H1 (cell line): Measurements from ENCODE around the gene COL27A1. TPM values are rescaled to one million over a fixed set of nuclear protein-coding genes. Genes with fewer than 3 reads are reported as not detected.

Source experiments
- CTCF ChIA-PET: fragments of 300-600 bp; sonication (Branson Sonifier 250); formaldehyde crosslinking; loops from one replicate; lab custom pipeline; 2021; ENCODE audit not compliant: partially characterized antibody; lab: Charles Lee
- POLR2A ChIA-PET: fragments of 300-600 bp; sonication (Branson Sonifier 250); formaldehyde crosslinking; loops from one replicate; lab custom pipeline; 2021; ENCODE audit warnings: inconsistent platforms; ENCODE audit not compliant: partially characterized antibody; lab: Charles Lee
- DNase-seq, 2 experiments: peaks; one replicate each; pipeline versions ENCODE4 v3.0.0 to v3.0.0-alpha.2; 2010 to 2022; ENCODE audit warnings: low spot score in 2 of 2, low read depth in 1 of 2, mixed read lengths in 1 of 2
- FAIRE-seq: peaks from 2 replicates; lab custom pipeline; 2011; peaks lifted over from hg19 to GRCh38; lab: Jason Lieb, UNC
- H2AFZ ChIP-seq: 2 replicates; pipeline ENCODE4 v1.8.1; 2012; ENCODE audit warnings: low read length, inconsistent platforms
- H2AK5ac ChIP-seq: 2 replicates; pipeline ENCODE4 v1.6.1; 2013; ENCODE audit warnings: low read depth, low read length
- H2BK120ac ChIP-seq: replicated peaks from 2 replicates; pipeline ENCODE3; 2013; ENCODE audit warnings: low read depth, low read length, inconsistent platforms
- H2BK12ac ChIP-seq: 2 replicates; pipeline ENCODE4 v1.6.1; 2013; ENCODE audit warnings: low read depth, low read length
- H2BK15ac ChIP-seq: 2 replicates; pipeline ENCODE4 v1.6.1; 2013; ENCODE audit warnings: low read length
- H2BK20ac ChIP-seq: 2 replicates; pipeline ENCODE4 v1.6.1; 2013; ENCODE audit warnings: low read length
- H2BK5ac ChIP-seq: 2 replicates; pipeline ENCODE4 v1.6.1; 2013; ENCODE audit warnings: low read depth, low read length
- H3K14ac ChIP-seq: 2 replicates; pipeline ENCODE4 v1.6.1; 2013; ENCODE audit warnings: inconsistent platforms; ENCODE audit not compliant: insufficient read length
- H3K18ac ChIP-seq: 2 replicates; pipeline ENCODE4 v1.6.1; 2013; ENCODE audit warnings: low read length; ENCODE audit errors: extremely low read depth
- H3K23ac ChIP-seq: 2 replicates; pipeline ENCODE4 v1.6.1; 2013; ENCODE audit warnings: inconsistent platforms; ENCODE audit not compliant: insufficient read length
- H3K23me2 ChIP-seq: 2 replicates; pipeline ENCODE4 v1.6.1; 2013; ENCODE audit warnings: low read depth, low read length
- H3K27ac ChIP-seq: 2 replicates; pipeline ENCODE4 v1.6.1; 2011; ENCODE audit warnings: low read depth, low read length, inconsistent platforms
- H3K27me3 ChIP-seq, 4 experiments: replicated peaks in 1 of 4; 1 replicate in 1 of 4; 2 replicates in 3 of 4; pipeline versions ENCODE4 v1.6.1 to v1.8.1; 2011 to 2013; ENCODE audit warnings: low read length in 3 of 4, mild to moderate bottlenecking in 3 of 4, inconsistent platforms in 2 of 4, mixed read lengths in 2 of 4, moderate library complexity in 1 of 4; ENCODE audit not compliant: control insufficient read depth in 3 of 4, insufficient read depth in 3 of 4; ENCODE audit errors: extremely low read depth in 1 of 4
- H3K36me3 ChIP-seq, 4 experiments: 2 replicates each; pipeline versions ENCODE4 v1.6.1 to v1.8.1; 2011 to 2013; ENCODE audit warnings: mild to moderate bottlenecking in 4 of 4, low read length in 3 of 4, moderate library complexity in 2 of 4, control low read depth in 1 of 4, inconsistent platforms in 1 of 4; ENCODE audit not compliant: insufficient read depth in 4 of 4, control insufficient read depth in 2 of 4
- H3K4ac ChIP-seq: replicated peaks from 2 replicates; pipeline ENCODE3; 2013; ENCODE audit warnings: low read length, low read depth, mixed read lengths, inconsistent platforms; ENCODE audit not compliant: insufficient read length
- H3K4me1 ChIP-seq, 4 experiments: replicated peaks in 1 of 4; 1 replicate in 1 of 4; 2 replicates in 3 of 4; pipeline versions ENCODE4 v1.6.1 to v1.8.1; 2011 to 2013; ENCODE audit warnings: low read length in 3 of 4, inconsistent platforms in 2 of 4, mixed read lengths in 1 of 4; ENCODE audit not compliant: insufficient read depth in 4 of 4, control insufficient read depth in 3 of 4
- H3K4me2 ChIP-seq, 2 experiments: 2 replicates each; pipeline versions ENCODE4 v1.6.1 to v1.8.1; 2011 to 2013; ENCODE audit warnings: low read depth in 2 of 2, low read length in 2 of 2, control low read depth in 1 of 2, inconsistent platforms in 1 of 2, mild to moderate bottlenecking in 1 of 2; ENCODE audit not compliant: insufficient read depth in 1 of 2
- H3K4me3 ChIP-seq, 4 experiments: fragments of 200-600, 300-600 bp in 1 of 4; sonication (generic), shearing (Covaris generic), sonication (Bioruptor Twin) in 1 of 4; 2 replicates each; pipeline versions ENCODE4 v1.5.1 to v1.8.1; 2011 to 2016; ENCODE audit warnings: low read length in 4 of 4, low read depth in 3 of 4, control low read depth in 2 of 4, inconsistent platforms in 2 of 4, mild to moderate bottlenecking in 2 of 4, mixed read lengths in 1 of 4, moderate library complexity in 1 of 4; ENCODE audit not compliant: insufficient read depth in 2 of 4; ENCODE audit errors: extremely low read depth in 1 of 4
- H3K56ac ChIP-seq: replicated peaks from 2 replicates; pipeline ENCODE3; 2013; ENCODE audit warnings: low read depth, mild to moderate bottlenecking, mixed read lengths, low read length, inconsistent platforms; ENCODE audit not compliant: insufficient read length
- H3K79me1 ChIP-seq: 2 replicates; pipeline ENCODE4 v1.6.1; 2013; ENCODE audit warnings: low read depth, low read length, control low read depth
- H3K79me2 ChIP-seq, 2 experiments: 2 replicates each; pipeline versions ENCODE4 v1.6.1 to v1.8.1; 2012 to 2013; ENCODE audit warnings: low read length in 2 of 2, mild to moderate bottlenecking in 2 of 2, inconsistent platforms in 1 of 2; ENCODE audit not compliant: insufficient read depth in 2 of 2, control insufficient read depth in 1 of 2
- H3K9ac ChIP-seq, 4 experiments: replicated peaks in 1 of 4; 1 replicate in 1 of 4; 2 replicates in 3 of 4; pipeline versions ENCODE4 v1.6.1 to v1.8.1; 2011 to 2013; ENCODE audit warnings: low read depth in 3 of 4, low read length in 3 of 4, control low read depth in 2 of 4, mild to moderate bottlenecking in 2 of 4, moderate library complexity in 2 of 4, inconsistent platforms in 1 of 4; ENCODE audit errors: extremely low read depth in 1 of 4
- H3K9me3 ChIP-seq, 2 experiments: 2 replicates each; pipeline versions ENCODE4 v1.6.1 to v1.8.1; 2012 to 2013; ENCODE audit warnings: mild to moderate bottlenecking in 2 of 2, moderate library complexity in 2 of 2, control low read depth in 1 of 2, inconsistent platforms in 1 of 2, low read depth in 1 of 2, low read length in 1 of 2, mixed read lengths in 1 of 2; ENCODE audit not compliant: insufficient read depth in 2 of 2
- H4K20me1 ChIP-seq, 2 experiments: replicated peaks in 1 of 2; 2 replicates each; pipeline versions ENCODE3 to v1.8.1; 2011 to 2013; ENCODE audit warnings: inconsistent platforms in 2 of 2, low read length in 2 of 2, mild to moderate bottlenecking in 1 of 2; ENCODE audit not compliant: insufficient read depth in 2 of 2, control insufficient read depth in 1 of 2
- H4K5ac ChIP-seq: 2 replicates; pipeline ENCODE4 v1.6.1; 2013; ENCODE audit warnings: low read length, low read depth, mixed read lengths, inconsistent platforms; ENCODE audit not compliant: insufficient read length
- H4K8ac ChIP-seq: 2 replicates; pipeline ENCODE4 v1.8.0; 2013; ENCODE audit warnings: mild to moderate bottlenecking, moderate library complexity, low read length, inconsistent platforms; ENCODE audit not compliant: insufficient read depth; ENCODE audit errors: extremely low read depth
- H4K91ac ChIP-seq: replicated peaks from 2 replicates; pipeline ENCODE3; 2013; ENCODE audit warnings: low read length, mixed read lengths, inconsistent platforms; ENCODE audit not compliant: insufficient read length
- BACH1 ChIP-seq: IDR thresholded peaks from 2 replicates; pipeline ENCODE4 v1.6.1; 2012; ENCODE audit warnings: low read length, improper control_type of control experiment
- BCL11A ChIP-seq, 2 experiments: IDR thresholded peaks; one replicate each; pipeline ENCODE4 v1.6.1; 2011; ENCODE audit warnings: low read depth in 2 of 2, low read length in 2 of 2, mild to moderate bottlenecking in 2 of 2
- BRCA1 ChIP-seq: IDR thresholded peaks from 2 replicates; pipeline ENCODE4 v1.6.1; 2012; ENCODE audit warnings: low read depth, low read length, improper control_type of control experiment
- CEBPB ChIP-seq: IDR thresholded peaks from 2 replicates; pipeline ENCODE4 v1.6.1; 2012; ENCODE audit warnings: low read depth, low read length
- E2F6 ChIP-seq: IDR thresholded peaks from 2 replicates; pipeline ENCODE4 v1.6.1; 2012; ENCODE audit warnings: inconsistent platforms
- EZH2 ChIP-seq: fragments of 200-600 bp; sonication (generic); IDR thresholded peaks from 2 replicates; pipeline ENCODE4 v1.7.1; 2012; ENCODE audit warnings: low read depth, mild to moderate bottlenecking, moderate library complexity, low read length, inconsistent platforms; ENCODE audit not compliant: severe bottlenecking
- GTF2F1 ChIP-seq: IDR thresholded peaks from 2 replicates; pipeline ENCODE4 v1.6.1; 2012; ENCODE audit warnings: low read depth, low read length, improper control_type of control experiment, borderline replicate concordance
- KDM5A ChIP-seq: fragments of 200-600 bp; IDR thresholded peaks from 2 replicates; pipeline ENCODE4 v1.7.1; 2012; ENCODE audit warnings: mild to moderate bottlenecking, low read length, inconsistent platforms, mixed read lengths
- SAP30 ChIP-seq: fragments of 300-600 bp; sonication (generic); IDR thresholded peaks from 2 replicates; pipeline ENCODE4 v1.7.1; 2012; ENCODE audit warnings: low read length, moderate library complexity, mild to moderate bottlenecking, inconsistent platforms; ENCODE audit not compliant: insufficient read depth, insufficient replicate concordance
- SIN3A ChIP-seq, 2 experiments: IDR thresholded peaks in 1 of 2; conservative IDR thresholded peaks in 1 of 2; 2 replicates each; pipeline ENCODE4 v1.6.1; 2011 to 2012; ENCODE audit warnings: low read length in 2 of 2, improper control_type of control experiment in 1 of 2, low read depth in 1 of 2, mild to moderate bottlenecking in 1 of 2
- SIX5 ChIP-seq: IDR thresholded peaks from 2 replicates; pipeline ENCODE4 v1.6.1; 2011; ENCODE audit warnings: mild to moderate bottlenecking, low read depth, low read length
- TCF12 ChIP-seq: IDR thresholded peaks from 2 replicates; pipeline ENCODE4 v1.6.1; 2011; ENCODE audit warnings: low read depth, mild to moderate bottlenecking, low read length
- WGBS, 2 experiments: shearing (Covaris generic) in 1 of 2; methylation state at CpG; one replicate each; pipeline versions ENCODE4 v1.1.6 to v1.1.7; 2013 to 2015; ENCODE audit warnings: low lambda C conversion rate in 2 of 2, mixed read lengths in 2 of 2, inconsistent platforms in 1 of 2, low coverage in 1 of 2, missing lambda C conversion rate in 1 of 2; ENCODE audit not compliant: insufficient replicate concordance in 2 of 2, insufficient coverage in 1 of 2, insufficient read length in 1 of 2; ENCODE audit errors: extremely low coverage in 1 of 2, missing lambda C conversion rate in 1 of 2; 5-methylcytosine and 5-hydroxymethylcytosine counted together
- polyA plus RNA-seq, 7 experiments: library from polyadenylated mRNA; depleted of rRNA in 3 of 7; stranded (reverse) in 5 of 7; unstranded in 2 of 7; fragments of >200 nt in 5 of 7; fragments of 200-250 nt in 2 of 7; gene quantifications; 1 replicate in 5 of 7; 2 replicates in 1 of 7; 4 replicates in 1 of 7; pipeline versions ENCODE4 v1.2.1 to v1.2.3, GENCODE V29; 2011 to 2013; ENCODE audit warnings: missing spikeins in 2 of 7, mixed read lengths in 2 of 7
- total RNA-seq: library from RNA; stranded (reverse); fragmentation: NEBNext Ultra II Directional; extraction: Animal tissue kit (Norgen Biotek cat#: 25700); gene quantifications from 2 replicates; pipeline ENCODE4 v1.2.1, GENCODE V29; 2021

The COL27A1 gene
- total and polyA plus RNA-seq, 2 of the 8 experiments (the other 6 are each of a cell fraction or from before 2014, with no cell fraction given), result 15.1 to 22.8 TPM

- peaks cover 0 to 1% of the 10 kb centered on the region in 2 experiments for H4K20me1 ChIP-seq
- H3K23ac ChIP-seq, result no peak overlapping the region
- no peak overlapping the region for H4K8ac ChIP-seq
- H3K4me2 ChIP-seq, result no peak overlapping the region
- H4K91ac ChIP-seq, result no peak overlapping the region
- no peak overlapping the region for H2BK120ac ChIP-seq
- H3K4me3 ChIP-seq, result no peak overlapping the region
- no peak overlapping the region for H3K27ac ChIP-seq
- H3K9ac ChIP-seq, result no peak overlapping the region
- no peaks in the 10 kb centered on the region for H3K27me3 ChIP-seq
- H3K79me1 ChIP-seq, result no peaks in the 10 kb centered on the region
- no peak overlapping the region for H2BK15ac ChIP-seq
- CTCF ChIA-PET, result interaction anchor here (1.1 to 2.7 kb wide), 5 partner anchors 25 to 109 kb away, joined by 3 to 9 read pairs (median 4); no protein-coding TSS in a partner anchor
- no peak overlapping the region for H2AFZ ChIP-seq
- DNase-seq (no peak), FAIRE-seq (no peak)
- no peak overlapping the region for H2BK5ac ChIP-seq
- H3K4ac ChIP-seq, result no peak overlapping the region
- H3K79me2 ChIP-seq, result no peaks in the 10 kb centered on the region
- no peaks in the 10 kb centered on the region for H3K9me3 ChIP-seq
- WGBS, 2 experiments, result 91% methylated on average over 9 of the region's 9 CpGs; no CpG with 5 or more reads in 1 of the 2 experiments
- POLR2A ChIA-PET, result interaction anchor here (0.7 kb wide), 2 partner anchors 16 to 40 kb away, joined by 3 to 4 read pairs; no protein-coding TSS in a partner anchor
- no peak overlapping the region for H4K5ac ChIP-seq
- H2BK12ac ChIP-seq, result no peak overlapping the region
- 0 out of 2 replicates have a peak, but pooled peaks cover 2% of the 10 kb centered on the region for H3K23me2 ChIP-seq
- H3K36me3 ChIP-seq, result no peaks in the 10 kb centered on the region; a peak in 1 of 8 replicates
- no peak overlapping the region for H3K56ac ChIP-seq
- no peak overlapping the region for H3K18ac ChIP-seq
- no peak overlapping the region for H2AK5ac ChIP-seq
- H2BK20ac ChIP-seq, result no peak overlapping the region
- no peak overlapping the region for H3K14ac ChIP-seq
- H3K4me1 ChIP-seq, result no peaks in the 10 kb centered on the region
- TF ChIP-seq BRCA1 (no peak), SIN3A (conservative IDR thresholded peaks at IDR 0.05 in 1 of 2, IDR thresholded peaks at IDR 0.05 in 1 of 2; ENCODE audit: low read depth in 1 of 2, low read length in 2 of 2) (no peak), E2F6 (no peak), SAP30 (no peak), CEBPB (no peak), TCF12 (no peak), EZH2 (no peak), BACH1 (no peak), BCL11A (IDR thresholded peaks at IDR 0.05; ENCODE audit: low read depth in 2 of 2, low read length in 2 of 2) (no peak), KDM5A (no peak), SIX5 (no peak), GTF2F1 (no peak)
- TF ChIP-seq, all 59 proteins: peak for 0
Measured at GRCh38 chr9:114181607-114182409, 26.5 kb downstream of the COL27A1 start.
